ENCODE data around the gene COMMD9. TPM values are rescaled to one million over a fixed set of nuclear protein-coding genes. Genes with fewer than 3 reads are reported as not detected.

COMMD9 gene
- polyA plus RNA-seq, 1 donor, result 57.4 TPM

- Histone ChIP-seq H3K27ac (ENCODE audit: low read length) (no peak overlapping the region), H3K9me3 (ENCODE audit: control insufficient read depth, low read depth, low read length) (no peaks in the 10 kb centered on the region), H3K36me3 (ENCODE audit: control insufficient read depth, insufficient read depth, low read length) (no peaks in the 10 kb centered on the region), H3K27me3 (ENCODE audit: control insufficient read depth, insufficient read depth, low read length) (no peaks in the 10 kb centered on the region), H3K4me3 (ENCODE audit: low read length) (no peak overlapping the region), H3K4me1 (ENCODE audit: control insufficient read depth, insufficient read depth, low read length) (no peaks in the 10 kb centered on the region)
- DNase-seq, result no peak
- WGBS (ENCODE audit: insufficient coverage, low lambda C conversion rate), result no CpG with 5 or more reads among the region's 4 CpGs
Observed at GRCh38 chr11:36240173-36240572, 49.1 kb downstream of the COMMD9 start.

- Histone ChIP-seq H3K36me3 (ENCODE audit: control insufficient read depth, insufficient read depth, low read length) (no peaks in the 10 kb centered on the region), H3K4me1 (ENCODE audit: control insufficient read depth, insufficient read depth, low read length) (no peaks in the 10 kb centered on the region), H3K27ac (ENCODE audit: low read length) (no peak overlapping the region), H3K9me3 (ENCODE audit: control insufficient read depth, low read depth, low read length) (no peaks in the 10 kb centered on the region), H3K27me3 (ENCODE audit: control insufficient read depth, insufficient read depth, low read length) (no peaks in the 10 kb centered on the region), H3K4me3 (ENCODE audit: low read length) (no peak overlapping the region)
- DNase-seq, result no peak
- 100% methylated on average over 1 of the region's 3 CpGs for WGBS (ENCODE audit: insufficient coverage, low lambda C conversion rate)
Observed at GRCh38 chr11:36239636-36240035, 49.6 kb downstream of the COMMD9 start.

- Histone ChIP-seq H3K27me3 (ENCODE audit: control insufficient read depth, insufficient read depth, low read length) (no peaks in the 10 kb centered on the region), H3K9me3 (ENCODE audit: control insufficient read depth, low read depth, low read length) (no peaks in the 10 kb centered on the region), H3K4me3 (ENCODE audit: low read length) (no peak overlapping the region), H3K36me3 (ENCODE audit: control insufficient read depth, insufficient read depth, low read length) (no peaks in the 10 kb centered on the region), H3K27ac (ENCODE audit: low read length) (no peak overlapping the region), H3K4me1 (ENCODE audit: control insufficient read depth, insufficient read depth, low read length) (no peaks in the 10 kb centered on the region)
- no CpG with 5 or more reads among the region's 1 CpG for WGBS (ENCODE audit: insufficient coverage, low lambda C conversion rate)
- no peak for DNase-seq
Observed at GRCh38 chr11:36238881-36239280, 50.3 kb downstream of the COMMD9 start.

GRCh38 chr11:36238036-36238631, 51.1 kb downstream of the COMMD9 start:
- Histone ChIP-seq H3K27me3 (ENCODE audit: control insufficient read depth, insufficient read depth, low read length) (no peaks in the 10 kb centered on the region), H3K4me1 (ENCODE audit: control insufficient read depth, insufficient read depth, low read length) (no peaks in the 10 kb centered on the region), H3K27ac (ENCODE audit: low read length) (no peak overlapping the region), H3K36me3 (ENCODE audit: control insufficient read depth, insufficient read depth, low read length) (no peaks in the 10 kb centered on the region), H3K9me3 (ENCODE audit: control insufficient read depth, low read depth, low read length) (no peaks in the 10 kb centered on the region), H3K4me3 (ENCODE audit: low read length) (no peak overlapping the region)
- no peak for DNase-seq

- H3K4me1 ChIP-seq (ENCODE audit: control insufficient read depth, insufficient read depth, low read length), result no peaks in the 10 kb centered on the region
- no peak for DNase-seq
- no peaks in the 10 kb centered on the region for H3K27me3 ChIP-seq (ENCODE audit: control insufficient read depth, insufficient read depth, low read length)
- H3K27ac ChIP-seq (ENCODE audit: low read length), result no peak overlapping the region
- H3K4me3 ChIP-seq (ENCODE audit: low read length), result no peak overlapping the region
- H3K9me3 ChIP-seq (ENCODE audit: control insufficient read depth, low read depth, low read length), result no peaks in the 10 kb centered on the region
- H3K36me3 ChIP-seq (ENCODE audit: control insufficient read depth, insufficient read depth, low read length), result no peaks in the 10 kb centered on the region
Observed at GRCh38 chr11:36237391-36237790, 51.8 kb downstream of the COMMD9 start.

GRCh38 chr11:36235750-36236149, 53.5 kb downstream of the COMMD9 start:
- WGBS (ENCODE audit: insufficient coverage, low lambda C conversion rate), result no CpG with 5 or more reads among the region's 3 CpGs
- no peak overlapping the region for H3K4me3 ChIP-seq (ENCODE audit: low read length)
- H3K27ac ChIP-seq (ENCODE audit: low read length), result no peak overlapping the region
- DNase-seq, result no peak
- no peaks in the 10 kb centered on the region for H3K27me3 ChIP-seq (ENCODE audit: control insufficient read depth, insufficient read depth, low read length)
- H3K4me1 ChIP-seq (ENCODE audit: control insufficient read depth, insufficient read depth, low read length), result no peaks in the 10 kb centered on the region
- no peaks in the 10 kb centered on the region for H3K9me3 ChIP-seq (ENCODE audit: control insufficient read depth, low read depth, low read length)
- H3K36me3 ChIP-seq (ENCODE audit: control insufficient read depth, insufficient read depth, low read length), result no peaks in the 10 kb centered on the region

- Histone ChIP-seq H3K4me1 (ENCODE audit: control insufficient read depth, insufficient read depth, low read length) (no peaks in the 10 kb centered on the region), H3K27ac (ENCODE audit: low read length) (no peak overlapping the region), H3K4me3 (ENCODE audit: low read length) (no peak overlapping the region), H3K9me3 (ENCODE audit: control insufficient read depth, low read depth, low read length) (no peaks in the 10 kb centered on the region), H3K27me3 (ENCODE audit: control insufficient read depth, insufficient read depth, low read length) (no peaks in the 10 kb centered on the region), H3K36me3 (ENCODE audit: control insufficient read depth, insufficient read depth, low read length) (peaks cover 3% of the 10 kb centered on the region)
- WGBS (ENCODE audit: insufficient coverage, low lambda C conversion rate), result no CpG with 5 or more reads among the region's 2 CpGs
- no peak for DNase-seq
Observed at GRCh38 chr11:36234825-36235224, 54.4 kb downstream of the COMMD9 start.

GRCh38 chr11:36233204-36233603, 56.0 kb downstream of the COMMD9 start:
- no peaks in the 10 kb centered on the region for H3K9me3 ChIP-seq (ENCODE audit: control insufficient read depth, low read depth, low read length)
- H3K27me3 ChIP-seq (ENCODE audit: control insufficient read depth, insufficient read depth, low read length), result no peaks in the 10 kb centered on the region
- H3K4me3 ChIP-seq (ENCODE audit: low read length), result no peak overlapping the region
- H3K27ac ChIP-seq (ENCODE audit: low read length), result no peak overlapping the region
- H3K36me3 ChIP-seq (ENCODE audit: control insufficient read depth, insufficient read depth, low read length), result peaks cover 6% of the 10 kb centered on the region
- peak in 1 of 2 donors; percentile 6 for DNase-seq
- H3K4me1 ChIP-seq (ENCODE audit: control insufficient read depth, insufficient read depth, low read length), result no peaks in the 10 kb centered on the region
- no CpG with 5 or more reads among the region's 3 CpGs for WGBS (ENCODE audit: insufficient coverage, low lambda C conversion rate)

- no peak overlapping the region for H3K27ac ChIP-seq (ENCODE audit: low read length)
- no peaks in the 10 kb centered on the region for H3K4me1 ChIP-seq (ENCODE audit: control insufficient read depth, insufficient read depth, low read length)
- peaks cover 9% of the 10 kb centered on the region for H3K36me3 ChIP-seq (ENCODE audit: control insufficient read depth, insufficient read depth, low read length)
- DNase-seq, result no peak
- no peaks in the 10 kb centered on the region for H3K27me3 ChIP-seq (ENCODE audit: control insufficient read depth, insufficient read depth, low read length)
- no peaks in the 10 kb centered on the region for H3K9me3 ChIP-seq (ENCODE audit: control insufficient read depth, low read depth, low read length)
- WGBS (ENCODE audit: insufficient coverage, low lambda C conversion rate), result 86% methylated on average over 1 of the region's 11 CpGs
- H3K4me3 ChIP-seq (ENCODE audit: low read length), result no peak overlapping the region
Observed at GRCh38 chr11:36230779-36231699, 58.2 kb downstream of the COMMD9 start.

- no peak overlapping the region for H3K27ac ChIP-seq (ENCODE audit: low read length)
- no peaks in the 10 kb centered on the region for H3K4me1 ChIP-seq (ENCODE audit: control insufficient read depth, insufficient read depth, low read length)
- H3K9me3 ChIP-seq (ENCODE audit: control insufficient read depth, low read depth, low read length), result no peaks in the 10 kb centered on the region
- DNase-seq, result peak in 1 of 2 donors; percentile 12
- no peak overlapping the region for H3K4me3 ChIP-seq (ENCODE audit: low read length)
- H3K27me3 ChIP-seq (ENCODE audit: control insufficient read depth, insufficient read depth, low read length), result no peaks in the 10 kb centered on the region
- 100% methylated on average over 1 of the region's 12 CpGs for WGBS (ENCODE audit: insufficient coverage, low lambda C conversion rate)
- peaks cover 9% of the 10 kb centered on the region for H3K36me3 ChIP-seq (ENCODE audit: control insufficient read depth, insufficient read depth, low read length)
Observed at GRCh38 chr11:36229091-36229705, 60.0 kb downstream of the COMMD9 start.

Measured in large intestine (tissue), 3 donors.